ENCODE results near the gene MRPL18. TPM values are rescaled to one million over a fixed set of nuclear protein-coding genes. Genes with fewer than 3 reads are reported as not detected.

The MRPL18 gene
- polyA plus RNA-seq, 1 donor (not counting 4 experiments of a cell fraction or from before 2014, with no cell fraction given), result 127 TPM

DNA sequence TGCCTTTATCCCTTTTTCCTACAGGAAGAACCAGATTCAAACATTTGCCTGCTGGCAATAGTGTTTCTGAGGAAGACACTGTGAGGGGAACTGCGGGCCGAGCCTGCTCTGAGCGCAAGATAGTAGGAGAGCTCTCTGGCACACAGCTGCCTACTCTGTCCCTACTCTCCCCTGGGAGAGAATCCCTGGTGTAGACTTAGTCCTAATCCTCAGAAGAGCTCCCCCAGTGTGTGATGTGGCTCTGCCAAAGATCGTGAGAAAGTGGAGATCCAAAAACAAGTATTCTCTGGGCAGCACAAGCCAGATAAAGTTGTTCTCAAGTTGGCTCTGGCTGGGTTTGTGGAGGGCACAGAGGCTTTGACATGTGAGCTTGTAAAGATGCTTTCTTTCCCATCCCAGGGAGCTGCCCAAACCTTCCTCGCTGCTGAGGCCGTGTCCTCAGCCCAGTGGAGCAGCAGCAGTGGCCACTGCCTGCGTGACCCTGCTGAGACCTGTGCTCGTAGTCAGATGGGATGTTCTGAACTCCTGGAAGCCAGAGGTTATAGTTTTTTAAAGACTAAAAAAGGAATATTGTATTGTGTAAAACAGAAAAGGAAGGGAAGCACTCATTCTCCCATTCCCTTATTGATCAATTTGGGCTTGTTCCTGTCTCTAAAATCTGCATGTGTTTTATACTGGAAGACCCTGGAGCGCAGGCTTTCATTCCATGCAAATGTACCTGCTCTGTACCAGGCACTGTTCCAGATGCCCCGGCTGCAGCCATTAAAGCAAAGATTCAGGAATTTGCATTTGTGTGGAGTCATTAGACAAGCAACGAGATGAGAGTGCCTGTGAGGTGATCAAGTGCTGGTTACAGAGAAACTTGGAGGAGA is 40.5 kb downstream of the MRPL18 start:
- FAIRE-seq (no peak), DNase-seq (ENCODE audit: low read depth, low spot score) (no peak)
- TF ChIP-seq EZH2 (IDR thresholded peaks at IDR 0.05; ENCODE audit: low read length), result no peak
- no peak for TF ChIP-seq CTCF (optimal IDR thresholded peaks at IDR 0.05 in 1 of 3, IDR thresholded peaks at IDR 0.05 in 1 of 3, conservative IDR thresholded peaks at IDR 0.05 in 1 of 3; ENCODE audit: extremely low read depth in 1 of 3, insufficient read depth in 2 of 3, low read length in 3 of 3)
- Histone ChIP-seq H3K79me2 (ENCODE audit: control insufficient read depth, insufficient read depth, low read length) (no peaks in the 10 kb centered on the region), H3K9me1 (ENCODE audit: control insufficient read depth, extremely low read depth, insufficient read depth, low read length) (no peaks in the 10 kb centered on the region), H3K4me1 (ENCODE audit: control insufficient read depth, extremely low read depth, insufficient read depth, low read length) (peaks cover 7% of the 10 kb centered on the region), H3K36me3 (ENCODE audit: control insufficient read depth in 2 of 2, extremely low read depth in 1 of 2, insufficient read depth in 2 of 2, low read length in 2 of 2) (no peaks in the 10 kb centered on the region), H3K27ac (ENCODE audit: control insufficient read depth, insufficient read depth, low read length) (no peak overlapping the region), H4K20me1 (ENCODE audit: control insufficient read depth, extremely low read depth, insufficient read depth, low read length) (no peaks in the 10 kb centered on the region), H3K9ac (ENCODE audit: control insufficient read depth, extremely low read depth, insufficient read depth, low read length) (no peak overlapping the region), H3K27me3 (ENCODE audit: control insufficient read depth, extremely low read depth, insufficient read depth, low read length) (no peaks in the 10 kb centered on the region), H3K9me3 (ENCODE audit: control insufficient read depth, low read depth, low read length) (no peaks in the 10 kb centered on the region), H3K4me2 (ENCODE audit: control insufficient read depth, extremely low read depth, insufficient read depth, low read depth, low read length) (no peak overlapping the region), H2AFZ (ENCODE audit: control insufficient read depth, low read length) (no peak overlapping the region), H3K4me3 (ENCODE audit: control insufficient read depth in 2 of 3, extremely low read depth in 1 of 3, insufficient read depth in 2 of 3, low read depth in 1 of 3, low read length in 3 of 3) (no peak overlapping the region)
- dilution Hi-C loops (cut with MboI; ENCODE audit: extremely low pct_ligation_motif_present, low sequenced_read_pairs), result no loop called here

GRCh38 chr6:159831373-159831679 is 41.1 kb downstream of the MRPL18 start:
- Histone ChIP-seq H3K4me2 (ENCODE audit: control insufficient read depth, extremely low read depth, insufficient read depth, low read depth, low read length) (no peak overlapping the region), H3K9ac (ENCODE audit: control insufficient read depth, extremely low read depth, insufficient read depth, low read length) (no peak overlapping the region), H3K36me3 (ENCODE audit: control insufficient read depth in 2 of 2, extremely low read depth in 1 of 2, insufficient read depth in 2 of 2, low read length in 2 of 2) (no peaks in the 10 kb centered on the region), H3K9me1 (ENCODE audit: control insufficient read depth, extremely low read depth, insufficient read depth, low read length) (no peaks in the 10 kb centered on the region), H3K27ac (ENCODE audit: control insufficient read depth, insufficient read depth, low read length) (no peak overlapping the region), H3K4me3 (ENCODE audit: control insufficient read depth in 2 of 3, extremely low read depth in 1 of 3, insufficient read depth in 2 of 3, low read depth in 1 of 3, low read length in 3 of 3) (no peak overlapping the region), H3K27me3 (ENCODE audit: control insufficient read depth, extremely low read depth, insufficient read depth, low read length) (no peaks in the 10 kb centered on the region), H3K79me2 (ENCODE audit: control insufficient read depth, insufficient read depth, low read length) (no peaks in the 10 kb centered on the region), H3K9me3 (ENCODE audit: control insufficient read depth, low read depth, low read length) (no peaks in the 10 kb centered on the region), H4K20me1 (ENCODE audit: control insufficient read depth, extremely low read depth, insufficient read depth, low read length) (no peaks in the 10 kb centered on the region), H2AFZ (ENCODE audit: control insufficient read depth, low read length) (no peak overlapping the region), H3K4me1 (ENCODE audit: control insufficient read depth, extremely low read depth, insufficient read depth, low read length) (peaks cover 7% of the 10 kb centered on the region)
- no peak for FAIRE-seq
- DNase-seq (ENCODE audit: low read depth, low spot score), result no peak
- dilution Hi-C loops (cut with MboI; ENCODE audit: extremely low pct_ligation_motif_present, low sequenced_read_pairs), result no loop called here
- TF ChIP-seq CTCF (optimal IDR thresholded peaks at IDR 0.05 in 1 of 3, IDR thresholded peaks at IDR 0.05 in 1 of 3, conservative IDR thresholded peaks at IDR 0.05 in 1 of 3; ENCODE audit: extremely low read depth in 1 of 3, insufficient read depth in 2 of 3, low read length in 3 of 3) (no peak), EZH2 (IDR thresholded peaks at IDR 0.05; ENCODE audit: low read length) (no peak)
